ENCODE results near the gene RAC3.
A peak's percentile ranks its signal among the peaks of the same experiment; 100 is the strongest.
"Not testable (repeated sequence)": the region's sequence is repeated elsewhere in the genome, so short reads cannot be mapped to it uniquely, and the experiment has no call there.

RAC3 gene

DNA sequence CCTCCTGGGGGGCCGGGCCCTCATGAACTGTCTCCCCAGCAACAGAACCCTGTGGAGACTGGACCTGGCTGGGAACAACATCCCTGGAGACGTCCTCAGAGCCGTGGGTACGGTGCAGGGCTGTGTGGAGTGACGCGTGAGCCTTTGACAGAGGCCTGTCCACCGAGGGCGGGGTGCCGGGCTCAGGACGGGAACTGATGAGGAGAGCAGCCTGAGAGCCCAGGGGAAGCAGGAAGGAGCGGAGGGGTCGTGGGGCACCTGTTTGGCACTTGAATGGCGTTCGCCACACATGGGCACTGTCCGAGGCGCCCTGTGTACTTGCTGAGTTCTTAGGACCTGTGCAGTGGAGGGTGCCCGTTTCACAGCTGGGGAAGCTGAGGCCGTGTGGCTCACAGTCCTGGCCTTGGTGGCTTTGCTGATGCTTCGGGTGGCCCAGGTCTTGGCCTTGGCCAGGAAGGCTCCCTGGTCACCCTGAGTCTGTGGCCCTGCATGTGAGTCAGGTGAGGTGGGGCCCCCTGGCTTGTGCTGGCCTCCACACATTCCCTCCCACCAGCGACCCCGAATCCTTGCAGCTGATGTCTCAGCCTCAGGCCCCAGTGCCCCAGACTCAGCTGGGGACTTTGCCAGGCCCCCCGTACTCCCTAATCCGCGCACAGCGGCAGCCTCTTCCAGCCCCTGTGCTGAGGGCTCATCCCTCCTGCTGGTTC lies 5.9 kb upstream of the RAC3 start:
- DNase-seq: no peak

- DNase-seq: no peak
These were observed 3.2 kb upstream of the RAC3 start for GRCh38 chr17:82028246-82028645.

GRCh38 chr17:82028966-82029365 lies 2.5 kb upstream of the RAC3 start:
- no peak for DNase-seq

DNA sequence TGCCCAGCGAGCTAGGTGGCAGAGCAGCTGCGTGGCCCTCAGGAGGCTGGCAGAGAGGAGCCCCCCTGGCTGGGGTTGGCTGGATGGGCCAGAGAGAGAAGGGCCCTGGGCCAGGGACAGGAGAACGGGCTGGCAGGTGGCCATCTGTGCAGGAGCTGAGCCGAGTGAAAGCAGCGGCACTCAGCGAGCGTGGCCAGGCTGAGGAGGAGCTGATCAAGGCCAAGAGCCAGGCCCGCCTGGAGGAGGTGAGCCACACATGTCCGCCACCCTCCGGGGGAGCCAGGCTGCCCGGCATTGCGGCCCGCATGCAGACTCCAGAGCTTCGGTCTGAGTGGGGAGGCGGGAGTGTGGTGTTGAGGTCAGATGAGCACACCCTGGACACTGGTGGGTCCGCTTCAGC lies 2.1 kb upstream of the RAC3 start:
- DNase-seq: no peak

DNA sequence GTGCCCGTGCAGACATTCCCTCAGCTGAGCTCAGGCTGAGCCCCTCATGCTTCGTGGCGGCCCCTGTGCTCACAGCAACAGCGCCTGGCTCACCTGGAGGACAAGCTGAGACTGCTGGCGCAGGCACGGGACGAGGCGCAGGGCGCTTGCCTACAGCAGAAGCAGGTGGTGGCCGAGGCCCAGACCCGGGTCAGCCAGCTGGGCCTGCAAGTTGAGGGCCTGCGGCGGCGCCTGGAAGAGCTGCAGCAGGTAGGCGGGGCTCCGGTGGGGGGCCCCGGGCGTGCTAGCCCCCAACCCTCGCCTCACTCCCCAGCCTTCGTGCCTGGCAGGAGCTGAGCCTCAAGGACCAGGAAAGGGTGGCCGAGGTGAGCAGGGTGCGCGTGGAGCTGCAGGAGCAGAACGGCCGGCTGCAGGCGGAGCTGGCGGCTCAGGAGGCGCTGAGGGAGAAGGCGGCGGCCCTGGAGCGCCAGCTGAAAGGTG lies 1.4 kb upstream of the RAC3 start:
- DNase-seq: no peak

DNA sequence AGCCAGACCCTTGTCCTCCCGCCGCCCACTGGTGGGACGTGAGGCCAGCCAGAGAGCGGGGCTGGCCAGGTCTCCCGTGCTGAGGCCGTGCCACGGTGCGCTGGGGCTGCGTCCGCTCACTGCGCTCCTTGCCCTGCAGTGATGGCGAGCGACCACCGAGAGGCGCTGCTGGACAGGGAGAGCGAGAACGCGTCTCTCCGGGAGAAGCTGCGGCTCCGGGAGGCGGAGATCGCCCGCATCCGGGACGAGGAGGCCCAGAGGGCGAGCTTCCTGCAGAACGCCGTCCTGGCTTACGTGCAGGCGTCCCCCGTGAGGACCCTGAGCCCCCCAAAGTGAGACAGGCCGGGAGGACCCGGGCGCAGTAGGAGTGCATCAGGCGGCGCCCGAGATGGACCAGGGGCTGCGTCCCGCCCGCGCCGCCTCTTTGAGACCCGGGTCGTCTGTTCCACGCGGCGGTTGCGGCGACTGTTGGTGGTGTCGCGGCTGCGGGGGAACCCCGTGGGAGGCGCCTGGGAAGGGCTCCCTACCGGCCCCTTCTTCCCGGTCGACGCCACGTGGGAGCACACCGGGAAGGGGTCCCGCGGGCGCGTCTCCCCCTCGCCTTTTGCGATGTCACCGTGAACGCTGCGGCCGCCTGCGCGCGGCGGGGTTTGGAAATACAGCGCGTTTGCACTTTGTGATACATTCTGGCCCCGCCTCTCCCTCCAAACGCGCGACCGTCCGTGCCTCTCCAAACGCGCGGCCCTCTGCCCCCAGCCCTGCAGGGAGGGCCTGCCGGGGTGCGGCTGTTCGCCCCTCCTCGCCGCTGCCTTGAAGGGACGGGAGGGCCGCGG lies 792 bp upstream of the RAC3 start:
- peak; percentile 69 to 92 for DNase-seq

DNA sequence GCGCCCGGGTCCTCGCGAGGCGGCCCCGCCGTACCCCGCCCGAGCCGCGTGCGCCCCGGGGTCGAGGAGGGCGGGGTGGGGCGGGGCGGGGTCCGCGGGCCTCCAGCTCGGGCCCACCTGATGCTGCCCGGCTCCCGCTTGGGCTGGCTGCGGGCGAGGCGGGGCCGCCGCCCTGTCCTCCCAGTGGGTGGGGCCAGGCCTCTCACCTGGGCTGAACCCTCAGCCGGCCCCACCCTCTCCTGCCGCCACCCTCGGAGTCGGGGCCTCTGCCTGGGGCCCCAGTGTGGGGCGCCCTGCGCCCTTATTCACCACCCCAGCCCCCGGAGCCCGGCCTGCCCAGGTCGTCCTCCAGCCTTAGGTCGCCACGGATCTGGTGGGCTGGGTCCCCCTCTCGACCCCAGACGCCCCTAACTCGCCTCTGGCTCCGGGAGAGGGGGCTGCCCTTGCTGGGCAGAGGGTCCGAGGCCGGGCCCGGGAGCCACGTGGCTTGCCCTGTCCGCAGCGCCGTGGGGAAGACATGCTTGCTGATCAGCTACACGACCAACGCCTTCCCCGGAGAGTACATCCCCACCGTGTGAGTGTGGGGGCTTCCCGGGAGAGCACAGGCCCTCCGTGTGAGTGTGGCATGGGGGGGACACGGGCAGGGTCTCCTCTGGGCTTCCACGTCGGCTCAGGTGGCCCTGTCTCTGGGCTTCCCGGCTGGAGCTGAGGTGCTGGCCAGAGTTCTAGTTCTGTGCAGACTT lies 578 bp downstream of the RAC3 start:
- peak; percentile 22 to 86 for DNase-seq

- DNase-seq: no peak
These were observed 2.0 kb downstream of the RAC3 start for GRCh38 chr17:82033359-82034085.

DNA sequence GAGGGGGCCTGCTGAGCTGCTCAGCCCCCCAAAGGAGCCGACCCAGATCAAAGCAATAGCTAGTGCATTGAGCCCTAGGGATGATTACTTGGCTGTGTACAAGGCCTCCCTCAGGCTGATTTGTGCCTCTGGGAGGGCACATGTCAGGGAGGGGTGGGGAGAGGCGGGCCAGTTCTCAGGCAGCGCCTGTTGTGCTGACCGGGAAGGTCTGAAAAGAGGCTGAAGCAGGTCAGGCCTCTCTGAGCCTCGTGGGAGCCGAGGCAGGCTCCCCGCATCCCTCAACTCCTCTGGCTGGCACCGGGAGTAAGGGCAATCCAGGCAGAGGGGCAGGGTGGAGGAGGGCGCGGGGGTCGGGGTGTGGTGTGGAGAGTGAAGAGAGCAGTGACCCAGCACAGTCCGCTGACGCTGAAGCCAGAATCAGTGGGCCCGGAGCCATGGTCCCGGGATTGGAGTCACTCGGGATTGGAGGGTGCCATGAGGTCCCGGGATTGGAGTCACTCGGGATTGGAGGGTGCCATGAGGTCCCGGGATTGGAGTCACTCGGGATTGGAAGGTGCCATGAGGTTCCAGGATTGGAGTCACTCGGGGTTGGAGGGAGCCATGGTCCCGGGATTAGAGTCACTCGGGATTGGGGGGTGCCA lies 3.0 kb downstream of the RAC3 start:
- no peak for DNase-seq

- no peak for DNase-seq
These were observed 4.0 kb downstream of the RAC3 start for GRCh38 chr17:82035488-82035887.

GRCh38 chr17:82035956-82036633 lies 4.6 kb downstream of the RAC3 start:
- DNase-seq: no peak

DNA sequence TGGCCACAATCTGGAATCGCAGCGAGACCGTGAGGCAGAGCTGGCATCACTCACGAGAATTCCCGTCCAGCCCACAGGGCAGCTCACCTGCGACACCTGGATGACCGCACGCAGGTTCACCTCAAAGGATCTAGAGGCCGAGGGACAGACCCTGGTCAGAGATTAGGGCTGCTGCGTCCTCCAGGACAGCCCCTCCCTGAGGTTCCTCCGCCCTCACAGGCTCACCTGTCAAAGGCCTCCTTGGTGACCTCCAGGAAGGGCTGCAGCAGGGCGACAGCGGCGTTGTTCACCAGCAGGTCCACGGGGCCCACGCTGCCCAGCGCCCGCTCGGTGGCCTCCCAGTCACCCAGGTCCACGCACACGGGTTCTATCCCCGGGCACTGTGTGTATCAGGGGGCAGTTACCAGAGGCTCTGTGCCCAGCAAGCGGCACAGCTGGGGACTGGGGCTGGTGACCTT lies 5.2 kb downstream of the RAC3 start:
- no peak for DNase-seq

DNA sequence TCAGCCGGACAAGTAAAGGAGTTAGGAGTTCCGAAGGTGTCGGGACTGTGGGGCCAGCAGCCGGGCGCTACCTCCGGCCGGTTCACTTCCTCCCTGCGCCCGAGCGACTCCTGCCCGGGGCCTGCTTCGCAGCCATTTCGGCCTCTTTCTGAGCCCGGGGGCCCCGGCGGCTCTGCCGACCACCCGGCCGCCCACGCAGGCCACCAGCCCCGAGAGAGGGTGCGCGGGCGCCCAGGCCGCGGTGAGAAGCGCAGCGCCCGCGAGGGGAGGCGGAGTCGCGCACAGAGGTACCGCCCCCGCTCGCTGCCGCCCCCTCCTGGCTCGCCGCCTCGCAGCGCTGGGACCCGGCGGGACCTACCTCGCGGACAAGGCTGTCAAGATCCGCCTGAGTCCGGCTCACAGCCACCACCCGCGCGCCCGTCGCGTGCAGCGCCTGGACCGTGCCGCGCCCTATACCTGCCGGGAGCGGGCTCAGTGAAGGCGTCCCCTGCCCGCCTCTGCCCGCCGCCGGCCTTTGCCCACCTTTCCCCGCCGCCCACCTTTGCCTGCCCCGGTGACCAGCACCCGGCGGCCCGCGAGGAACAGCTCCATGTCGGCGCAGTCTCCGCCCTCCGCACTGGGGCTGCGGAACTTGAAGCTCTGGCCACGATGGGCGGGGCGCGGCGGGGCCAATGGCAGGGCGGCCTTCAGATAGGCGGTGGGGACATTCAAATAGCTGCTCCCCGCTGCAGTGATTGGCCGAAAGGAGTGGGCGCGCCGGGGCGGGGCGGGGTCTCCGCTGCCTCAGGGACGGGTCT lies 5.8 kb downstream of the RAC3 start, which contains the start of gene DCXR:
Gene DCXR (minus strand): TSS at position 606 of the 797 bp plus-strand sequence. CDS start 15 bp downstream, at position 591.
- DNase-seq: peak; percentile 94 to 99

GRCh38 chr17:82037889-82038195 lies 6.4 kb downstream of the RAC3 start:
- no peak for DNase-seq

DNA sequence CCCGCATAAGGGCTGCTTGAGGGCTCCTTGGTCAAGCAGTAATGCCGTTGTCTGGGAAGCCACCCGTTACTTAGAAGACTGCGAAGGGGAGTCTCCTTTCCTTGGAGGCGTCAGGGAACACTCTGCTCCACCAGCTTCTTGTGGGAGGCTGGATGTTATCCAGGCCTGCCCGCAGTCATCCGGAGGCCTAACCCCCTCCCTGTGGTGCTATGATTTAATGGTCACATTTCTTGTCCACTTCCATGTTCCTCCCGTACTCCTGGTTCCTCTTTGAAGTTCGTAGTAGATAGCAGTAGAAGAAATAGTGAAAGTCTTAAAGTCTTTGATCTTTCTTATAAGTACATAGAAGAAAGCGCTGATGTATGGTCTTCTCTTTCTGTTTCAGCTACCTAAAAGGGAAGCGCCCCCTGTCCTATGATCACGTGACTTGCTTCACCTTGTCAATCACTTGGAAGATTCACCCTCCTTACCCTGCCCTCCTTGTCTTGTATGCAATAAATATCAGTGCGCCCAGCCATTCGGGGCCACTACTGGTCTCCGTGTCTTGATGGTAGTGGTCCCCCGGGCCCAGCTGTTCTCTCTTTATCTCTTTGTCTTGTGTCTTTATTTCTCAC lies 7.4 kb downstream of the RAC3 start:
- not testable (repeated sequence) for DNase-seq

DNA sequence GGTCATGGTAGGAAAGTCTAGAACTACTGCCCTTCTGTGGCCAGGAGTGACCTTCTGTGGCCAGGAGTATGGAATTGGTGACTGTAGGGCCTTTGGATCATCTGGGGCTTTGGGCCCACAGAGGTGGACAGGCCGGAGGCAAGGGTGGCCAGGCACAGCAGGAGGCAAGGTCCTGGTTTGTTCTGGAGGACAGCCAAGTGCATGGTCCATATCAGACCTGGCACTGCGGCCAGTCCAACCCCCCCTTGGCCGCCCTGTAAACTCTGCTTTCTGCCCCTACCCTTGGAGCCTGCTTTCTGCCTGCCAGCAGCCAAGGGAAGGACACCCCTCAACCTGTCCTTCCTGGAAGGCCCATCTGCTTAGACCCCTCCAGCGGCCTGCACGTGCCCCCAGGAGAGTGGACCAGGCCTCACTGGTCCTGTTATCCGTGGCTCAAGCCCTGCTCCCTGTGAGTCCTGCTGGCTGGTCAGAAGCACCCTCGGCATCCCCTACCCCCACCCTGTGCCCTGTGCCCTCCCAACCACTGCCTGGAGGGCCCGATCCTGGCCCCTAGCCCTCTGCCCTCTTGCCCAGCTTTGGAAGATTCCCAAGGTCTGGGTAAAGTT lies 8.3 kb downstream of the RAC3 start:
- DNase-seq: no peak

GRCh38 chr17:82041144-82041814 lies 9.8 kb downstream of the RAC3 start:
- no peak for DNase-seq

- no peak for DNase-seq
These were observed 11.2 kb downstream of the RAC3 start for GRCh38 chr17:82042649-82043048.

- no peak for DNase-seq
These were observed 12.0 kb downstream of the RAC3 start for GRCh38 chr17:82043507-82043906.

Data from NCI-H526 (cell line).